ENCODE results near the gene CDC14A.
A peak's percentile ranks its signal among the peaks of the same experiment; 100 is the strongest.
"Not testable (repeated sequence)": the region's sequence is repeated elsewhere in the genome, so short reads cannot be mapped to it uniquely, and the experiment has no call there.

Gene CDC14A

DNA sequence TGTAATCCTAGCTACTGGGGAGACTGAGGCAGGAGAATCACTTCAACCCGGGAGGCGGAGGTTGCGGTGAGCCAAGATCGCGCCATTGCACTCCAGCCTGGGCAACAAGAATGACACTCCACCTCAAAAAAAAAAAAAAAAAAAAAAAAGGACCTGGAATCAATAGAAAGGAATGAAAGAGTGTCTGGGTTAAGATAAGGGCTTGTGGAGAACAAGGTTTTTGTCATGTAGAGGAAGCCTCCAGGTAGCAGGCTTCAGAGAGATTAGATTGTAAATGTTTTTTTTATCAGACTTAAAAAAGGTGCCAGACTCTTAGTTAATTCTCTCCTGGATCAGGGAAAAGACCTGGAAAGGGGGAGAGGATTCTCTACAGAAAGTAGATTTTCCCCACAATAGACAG, 14.4 kb upstream of the CDC14A start:
- not testable (repeated sequence) for DNase-seq

DNA sequence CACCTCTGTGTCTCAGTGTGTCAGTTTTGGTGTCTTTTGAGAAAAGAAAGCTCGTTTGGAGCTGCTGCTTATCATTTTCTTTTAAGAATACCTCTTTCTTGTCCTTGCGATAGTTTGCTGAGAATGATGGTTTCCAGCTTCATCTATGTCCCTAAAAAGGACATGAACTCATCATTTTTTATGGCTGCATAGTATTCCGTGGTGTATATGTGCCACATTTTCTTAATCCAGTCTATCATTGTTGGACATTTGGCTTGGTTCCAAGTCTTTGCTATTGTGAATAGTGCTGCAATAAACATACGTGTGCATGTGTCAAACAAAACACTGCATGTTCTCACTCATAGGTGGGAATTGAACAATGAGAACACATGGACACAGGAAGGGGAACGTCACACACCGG, 12.6 kb upstream of the CDC14A start:
- not testable (repeated sequence) for DNase-seq

DNA sequence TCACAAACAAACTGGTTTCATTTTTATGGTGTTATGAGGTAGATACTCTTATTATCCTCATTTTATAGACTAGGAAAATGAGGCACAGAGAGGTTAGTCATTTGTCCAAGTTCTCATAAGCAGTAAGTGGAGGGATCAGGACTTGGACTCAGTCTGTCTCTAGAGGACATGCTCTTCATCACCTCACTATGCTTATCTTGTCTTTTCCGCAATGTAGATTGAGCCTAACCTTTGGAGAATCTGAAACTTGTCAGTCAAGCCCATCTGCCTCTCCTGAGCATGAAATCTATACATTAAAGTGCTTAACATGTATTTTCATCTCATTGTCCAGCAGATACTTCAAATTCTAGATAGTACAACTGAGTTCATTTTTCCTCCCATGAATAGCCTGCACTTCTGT, 11.8 kb upstream of the CDC14A start:
- DNase-seq: no peak

DNA sequence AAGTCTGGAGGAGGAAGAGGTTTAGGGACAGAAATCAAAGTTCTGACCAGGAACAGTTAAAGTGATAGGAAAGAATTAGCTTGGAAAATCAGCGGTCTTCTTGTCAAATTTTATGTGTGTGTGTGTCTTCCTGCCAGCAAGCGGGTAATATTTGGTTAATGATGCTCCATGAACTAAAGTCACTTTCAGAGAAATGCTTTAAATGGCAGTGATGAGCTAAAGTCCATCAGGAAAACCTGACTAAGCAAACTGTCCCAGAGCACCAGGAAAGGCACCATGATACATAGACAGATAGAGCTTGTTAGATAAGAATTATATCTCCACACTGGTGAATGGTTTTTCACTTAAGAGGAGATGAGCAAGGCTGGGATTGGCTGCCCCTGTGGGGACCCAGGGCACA, 10.0 kb upstream of the CDC14A start:
- no peak for DNase-seq

DNA sequence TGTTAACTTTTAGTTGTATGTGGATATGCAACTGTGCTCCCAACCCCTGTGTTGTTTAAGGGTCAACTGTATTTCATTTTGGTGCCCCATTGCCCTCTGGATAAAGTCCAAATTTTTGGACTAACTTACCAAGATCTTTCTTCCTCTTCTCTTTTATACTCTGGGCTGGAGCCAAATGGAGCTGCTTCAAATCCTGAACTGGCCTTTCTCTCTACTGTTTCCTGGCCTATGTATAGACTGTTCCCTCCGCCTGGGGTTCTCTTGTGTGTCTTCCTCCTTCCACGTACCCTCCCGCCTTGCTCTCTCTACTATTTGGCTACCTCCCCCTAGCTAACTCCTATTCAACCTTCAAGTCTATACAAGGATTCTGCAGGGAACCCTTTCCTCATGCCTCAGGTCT, 8.4 kb upstream of the CDC14A start:
- no peak for DNase-seq

DNA sequence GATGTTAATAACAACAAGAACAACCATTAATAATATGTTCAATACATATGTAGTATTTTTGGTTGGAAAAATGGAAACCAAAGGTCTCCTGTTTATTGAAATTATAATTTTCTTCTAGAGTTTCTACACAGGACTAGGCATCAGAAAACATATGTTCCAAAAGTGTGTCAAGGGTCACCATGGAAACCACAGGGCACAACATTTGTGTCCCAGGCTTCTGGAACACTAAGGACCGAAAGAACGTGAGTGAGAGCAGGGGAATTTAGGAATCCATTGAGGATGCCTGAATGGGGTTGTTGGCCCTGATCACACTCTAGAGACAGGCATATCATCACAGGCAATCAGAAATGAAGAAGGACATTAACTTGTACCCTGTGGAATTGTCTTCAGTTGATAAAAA, 7.5 kb upstream of the CDC14A start:
- no peak for DNase-seq

DNA sequence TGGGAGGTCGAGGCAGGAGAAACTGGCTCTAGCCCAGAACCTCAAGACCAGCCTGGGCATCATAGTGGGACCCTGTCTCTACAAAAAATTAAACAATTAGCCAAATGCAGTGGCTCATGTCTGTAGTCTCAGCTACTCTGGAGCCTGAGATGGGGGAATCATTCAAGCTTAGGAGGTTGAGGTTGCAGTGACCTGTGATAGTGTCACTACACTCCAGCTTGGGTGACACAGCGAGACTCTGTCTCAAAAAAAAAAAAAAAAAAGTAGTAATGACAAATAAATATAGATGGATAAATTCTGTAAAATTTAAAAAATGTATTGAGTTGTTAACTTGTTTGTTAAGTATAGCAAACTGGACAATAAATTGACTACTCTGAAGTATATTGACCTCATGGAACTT, 5.9 kb upstream of the CDC14A start:
- no peak for DNase-seq

DNA sequence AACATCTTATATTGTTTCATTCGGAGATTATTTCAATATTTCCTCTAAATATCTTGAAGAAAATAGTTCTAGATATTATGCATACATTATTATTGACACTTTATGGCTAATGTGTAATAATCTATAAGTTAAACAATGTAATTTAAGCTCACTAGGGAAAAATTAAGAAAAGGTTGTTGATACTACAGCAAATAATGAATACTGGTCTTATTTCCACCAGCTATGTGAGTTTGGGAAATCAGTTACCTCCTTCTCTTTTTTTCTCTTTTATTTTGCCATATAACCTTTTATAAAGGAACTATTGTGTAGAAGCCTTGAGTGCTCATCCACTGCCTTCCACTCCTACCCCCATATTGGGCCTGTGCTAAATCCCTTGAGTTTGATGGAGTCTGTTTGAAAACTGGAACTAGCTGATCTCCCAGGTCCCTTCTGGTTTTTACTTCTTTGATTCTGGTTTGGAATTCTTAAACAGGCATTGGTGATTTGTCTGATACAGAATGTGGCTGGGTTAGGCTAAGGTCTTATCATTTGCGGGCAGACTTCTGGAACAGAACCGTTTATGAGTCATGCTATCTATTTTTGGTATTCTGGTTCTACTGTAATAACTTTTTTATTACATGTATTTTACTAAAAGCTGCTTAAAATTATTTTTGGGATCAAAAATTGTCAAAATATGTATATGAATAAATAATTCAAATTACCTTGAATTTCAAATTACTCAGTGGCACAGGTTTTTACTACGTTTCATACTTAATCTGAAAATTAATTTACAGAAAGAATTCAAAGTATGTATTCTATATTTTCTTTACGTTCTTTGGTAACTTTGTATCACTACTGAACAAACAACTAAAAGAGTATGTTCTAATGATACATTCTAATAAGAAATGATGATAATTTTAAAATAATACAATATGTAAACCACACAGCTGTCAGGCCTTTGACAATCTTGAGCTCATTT, 5.0 kb upstream of the CDC14A start:
- no peak for DNase-seq

DNA sequence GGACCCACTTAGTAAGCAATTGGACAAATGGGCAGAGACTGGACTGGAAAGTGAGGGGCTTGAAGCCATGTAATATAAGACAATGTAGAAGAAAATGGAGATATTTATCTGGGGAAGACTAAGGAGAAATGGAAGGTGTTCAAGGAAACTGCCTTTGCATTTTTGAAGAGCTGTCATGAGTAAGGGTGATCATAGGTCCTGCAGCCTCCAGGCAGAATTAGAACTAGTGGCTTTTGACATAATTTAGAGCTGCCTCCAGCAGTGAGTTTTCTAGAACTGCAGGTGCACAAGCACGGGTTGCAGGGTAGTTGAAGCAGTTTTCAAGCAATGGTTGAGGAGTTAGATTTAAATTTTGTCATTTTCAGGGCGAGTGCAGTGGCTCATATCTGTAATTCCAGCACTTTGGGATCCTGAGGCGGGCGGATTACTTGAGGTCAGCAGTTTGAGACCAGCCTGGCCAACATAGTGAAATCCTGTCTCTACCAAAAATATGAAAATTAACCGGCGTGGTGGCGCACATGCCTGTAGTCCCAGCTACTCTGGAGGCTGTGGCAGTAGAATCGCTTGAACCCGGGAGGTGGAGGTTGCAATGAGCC, 3.7 kb upstream of the CDC14A start:
- no peak for DNase-seq

DNA sequence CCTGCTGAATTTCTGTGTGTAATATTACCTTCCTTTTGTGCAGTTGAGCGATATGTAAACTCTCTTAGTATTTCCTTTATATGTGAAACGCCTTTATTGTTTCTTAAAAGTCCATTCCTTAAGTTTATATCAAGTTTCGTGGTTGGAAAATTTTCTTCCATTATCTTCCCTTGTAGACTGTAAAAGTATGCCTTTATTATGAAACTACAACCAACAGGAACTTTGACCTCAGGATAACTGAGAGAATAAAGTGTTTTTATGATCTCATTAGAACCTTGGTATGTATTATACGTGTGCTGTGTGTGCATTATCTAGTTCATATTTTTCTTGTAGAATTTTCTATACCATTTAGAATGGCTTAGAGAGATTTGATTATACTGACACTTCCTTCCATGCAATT, 3.1 kb upstream of the CDC14A start:
- DNase-seq: no peak

DNA sequence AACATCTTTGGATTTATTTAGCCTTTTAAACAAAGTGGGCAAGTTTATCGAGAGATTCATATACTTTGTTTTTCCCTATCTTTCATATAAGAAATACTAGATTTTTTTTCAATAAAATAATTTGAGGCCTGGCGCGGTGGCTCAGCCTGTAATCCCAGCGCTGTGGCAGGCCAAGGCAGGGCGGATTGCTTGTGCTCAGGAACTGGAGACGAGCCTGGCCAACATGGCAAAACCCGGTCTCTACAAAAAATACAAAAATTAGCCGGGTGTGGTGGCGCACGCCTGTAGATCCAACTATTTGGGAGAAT, 1.6 kb upstream of the CDC14A start:
- DNase-seq: no peak

DNA sequence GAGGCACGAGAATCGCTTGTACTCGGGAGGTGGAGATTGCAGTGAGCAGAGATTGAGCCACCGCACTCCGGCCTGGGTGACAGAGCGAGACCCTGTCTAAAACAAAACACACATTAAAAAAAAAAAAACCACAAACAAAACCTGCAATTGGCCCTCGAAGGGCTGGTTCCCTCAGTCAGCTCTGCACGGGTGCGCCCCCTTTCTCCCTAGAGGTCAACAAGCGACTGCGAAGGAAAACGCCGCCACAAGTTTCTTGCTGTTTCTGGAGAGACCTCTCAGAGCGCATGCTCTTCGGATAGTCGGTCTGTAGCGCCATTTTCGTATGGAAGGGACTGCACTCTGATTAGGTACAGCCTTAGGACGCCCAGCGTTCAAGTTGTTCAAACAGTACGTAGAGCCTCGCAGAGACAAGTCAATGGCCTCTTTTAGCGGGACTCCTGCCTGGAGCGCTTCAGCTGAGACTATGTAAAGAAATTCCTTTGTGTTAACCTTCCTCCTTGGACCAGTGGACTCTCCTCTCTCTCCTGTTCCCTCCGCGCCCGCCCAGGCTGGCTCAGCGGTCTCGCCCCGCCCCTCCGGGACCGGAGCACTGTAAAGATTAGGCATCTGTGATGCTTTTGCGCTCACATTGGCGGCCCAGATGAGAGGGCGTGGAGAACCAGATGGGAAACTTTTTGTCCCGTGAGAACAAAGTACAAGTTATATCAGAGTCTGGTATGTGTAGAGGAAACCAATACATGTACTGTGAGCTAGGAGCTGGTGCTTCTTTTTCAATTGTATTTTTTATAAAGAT, 1.0 kb upstream of the CDC14A start:
- DNase-seq: peak; percentile 89 to 92

DNA sequence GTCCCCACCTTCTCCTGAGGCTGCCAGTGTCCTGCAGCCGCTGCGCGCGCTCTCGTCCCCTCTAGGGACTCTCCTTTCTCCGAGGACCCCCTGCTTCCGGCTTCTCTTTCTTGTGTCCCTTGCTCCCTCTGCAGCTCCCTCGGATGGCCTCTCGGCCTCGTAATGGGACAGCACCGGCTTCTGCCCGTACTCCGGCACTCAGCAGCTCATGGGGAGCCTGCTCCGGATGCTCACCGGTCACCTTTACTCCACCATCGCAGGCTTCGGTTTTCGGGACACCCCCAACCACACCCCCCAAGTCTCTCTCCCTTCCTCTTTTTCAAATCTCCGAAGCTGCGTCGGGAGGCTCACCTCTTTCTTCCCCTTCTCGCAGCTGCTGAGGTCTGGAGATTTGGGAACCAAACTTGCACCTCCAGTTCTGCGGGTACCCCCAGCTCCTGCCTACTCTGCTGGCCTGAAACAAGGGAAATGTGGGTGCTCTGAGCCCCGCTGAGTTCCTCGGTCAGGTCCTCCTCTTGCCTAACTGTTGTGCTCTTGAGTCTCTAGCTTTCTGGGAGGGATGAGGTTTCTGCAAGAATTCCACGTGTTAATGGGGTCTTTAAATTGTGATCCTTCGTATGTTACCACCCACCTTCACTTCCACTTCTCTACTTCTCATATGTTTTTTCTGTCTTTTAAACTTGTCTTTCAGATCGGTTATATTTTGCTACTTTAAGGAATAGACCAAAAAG, 930 bp downstream of the CDC14A start:
- DNase-seq: peak; percentile 47 to 52

DNA sequence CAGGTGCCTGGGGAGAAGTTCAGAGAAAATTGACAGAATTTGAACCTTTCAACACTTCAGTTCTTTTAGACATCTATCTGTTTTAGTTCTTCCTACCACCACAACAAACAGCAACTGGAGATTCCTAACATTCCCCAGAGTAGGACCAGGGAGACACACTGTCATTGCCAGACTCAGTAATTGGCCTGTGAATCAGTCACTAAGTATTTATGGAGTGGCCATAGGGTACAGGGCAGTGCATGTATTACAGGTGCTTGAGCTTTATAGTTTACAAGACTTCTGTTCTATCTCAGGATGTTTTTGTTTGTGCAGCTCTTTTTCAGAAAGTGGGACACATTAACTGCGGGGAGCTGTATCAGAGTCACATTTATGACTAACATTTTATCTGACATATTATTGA, 1.7 kb downstream of the CDC14A start:
- no peak for DNase-seq

DNA sequence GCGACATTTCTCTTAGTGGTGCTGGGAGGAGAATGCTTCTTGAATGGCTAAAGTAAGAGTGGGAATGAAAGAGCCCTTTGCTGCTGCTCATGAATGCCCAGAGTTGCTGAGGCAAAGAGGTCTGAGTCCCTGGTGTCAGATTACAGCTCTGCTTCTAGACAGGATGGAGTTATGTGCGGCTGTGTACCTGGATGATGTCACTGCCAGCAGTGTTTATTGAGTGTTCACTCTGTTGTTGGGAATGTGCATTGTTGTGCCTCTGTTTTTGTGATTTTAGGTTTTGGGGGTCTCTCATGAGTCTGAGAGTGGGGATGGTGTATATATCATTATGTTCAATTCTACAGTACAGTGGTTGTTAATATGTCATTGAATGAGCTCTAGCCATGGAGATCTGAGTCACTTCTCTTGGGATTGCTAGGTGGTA, 2.7 kb downstream of the CDC14A start:
- no peak for DNase-seq

DNA sequence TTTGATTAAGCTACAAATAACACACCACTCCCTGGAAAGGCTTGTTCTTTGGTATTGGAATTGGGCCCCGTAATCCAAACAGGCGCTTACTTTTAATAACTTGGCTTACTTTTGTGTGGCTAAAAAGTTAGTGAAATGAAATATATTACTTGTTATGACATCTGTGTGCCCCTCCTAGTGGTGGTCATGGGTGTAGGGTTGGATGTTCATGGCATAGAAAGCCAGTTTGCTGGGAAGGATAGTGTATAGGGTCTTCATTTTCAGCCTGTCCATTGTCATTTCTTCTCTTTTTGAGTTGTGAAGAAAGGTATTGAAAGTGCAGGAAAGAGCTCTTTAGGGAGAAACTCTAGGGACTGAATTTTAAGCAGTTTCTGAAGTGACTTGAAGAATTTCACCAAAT, 5.9 kb downstream of the CDC14A start:
- DNase-seq: no peak

DNA sequence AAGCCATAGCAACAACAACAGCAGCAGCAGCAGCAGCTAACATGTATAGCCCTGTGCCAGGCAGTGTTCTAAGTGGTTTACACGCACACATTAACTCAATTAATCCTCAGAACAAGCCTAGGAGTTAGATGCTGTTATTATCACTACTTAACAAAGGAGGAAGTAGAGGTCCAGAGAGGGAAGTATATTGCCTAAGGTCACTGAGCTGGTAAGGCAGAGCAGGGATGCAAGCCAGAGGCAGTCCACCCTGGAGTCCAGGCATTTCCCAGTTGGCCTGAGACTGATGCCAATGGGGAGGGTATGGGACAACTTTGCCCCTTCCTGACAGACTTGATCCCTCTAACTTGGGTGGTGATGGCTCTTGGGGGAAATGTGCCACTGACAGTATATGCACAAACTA, 6.8 kb downstream of the CDC14A start:
- DNase-seq: no peak

DNA sequence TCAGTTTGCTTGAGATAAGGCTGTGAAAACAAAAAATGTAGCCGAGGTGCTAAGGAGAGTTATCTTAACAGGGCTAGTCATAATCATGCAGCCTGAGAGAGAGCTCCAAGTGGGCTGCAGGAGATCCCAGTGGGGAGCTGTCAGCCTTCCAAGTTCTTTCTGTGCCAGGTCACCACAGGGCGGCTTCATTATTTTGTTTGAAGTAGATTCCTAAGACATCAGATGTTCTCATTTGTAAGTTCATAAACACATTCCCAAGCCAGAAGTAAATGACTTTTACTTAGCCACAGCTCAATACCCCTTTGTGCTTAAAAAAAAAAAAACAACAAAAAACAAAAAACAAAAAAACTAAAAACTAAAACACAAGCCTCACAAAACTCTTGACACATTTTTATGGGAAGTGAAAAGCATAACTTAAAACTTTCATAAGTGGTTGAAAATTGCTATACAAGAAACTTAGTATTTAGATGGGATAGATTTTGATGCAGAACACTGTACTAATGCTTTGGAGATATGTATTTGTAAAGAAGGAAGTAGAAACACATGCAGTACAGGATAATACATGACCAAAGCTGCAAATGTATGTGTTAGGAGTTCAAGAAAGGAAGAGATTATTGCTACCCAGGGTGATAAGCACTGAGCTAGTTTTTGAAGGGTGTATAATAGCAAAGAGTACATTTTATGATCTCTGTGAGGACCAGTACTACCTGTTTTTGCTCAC, 8.6 kb downstream of the CDC14A start:
- no peak for DNase-seq

DNA sequence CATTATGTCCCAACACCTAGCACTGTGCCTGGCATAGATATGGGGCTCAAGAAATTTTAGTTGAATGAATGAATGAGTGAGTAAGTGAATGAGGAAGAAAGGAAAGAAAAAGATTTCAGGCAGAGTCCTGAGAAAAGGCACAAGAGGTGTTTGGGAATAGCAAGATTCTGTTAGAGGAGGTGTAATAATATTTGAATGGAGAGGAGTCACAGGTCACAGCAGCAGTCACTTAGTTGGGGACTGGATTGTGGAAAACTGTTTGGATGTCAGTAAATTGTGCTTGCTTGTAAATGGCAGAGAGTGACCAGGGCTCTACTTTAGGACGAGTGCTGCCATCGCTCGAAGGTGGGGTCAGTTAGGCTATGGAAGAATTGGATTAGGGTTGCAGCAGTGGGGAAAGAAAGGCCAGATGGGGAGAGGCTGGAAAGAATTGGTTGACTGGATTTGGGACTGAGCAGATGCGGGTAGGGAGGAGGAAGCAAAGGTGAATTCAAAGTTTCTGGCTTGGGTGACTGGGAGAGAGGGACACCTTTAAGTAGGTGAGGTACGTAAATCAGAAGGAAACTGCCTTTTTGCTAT, 9.3 kb downstream of the CDC14A start:
- no peak for DNase-seq

DNA sequence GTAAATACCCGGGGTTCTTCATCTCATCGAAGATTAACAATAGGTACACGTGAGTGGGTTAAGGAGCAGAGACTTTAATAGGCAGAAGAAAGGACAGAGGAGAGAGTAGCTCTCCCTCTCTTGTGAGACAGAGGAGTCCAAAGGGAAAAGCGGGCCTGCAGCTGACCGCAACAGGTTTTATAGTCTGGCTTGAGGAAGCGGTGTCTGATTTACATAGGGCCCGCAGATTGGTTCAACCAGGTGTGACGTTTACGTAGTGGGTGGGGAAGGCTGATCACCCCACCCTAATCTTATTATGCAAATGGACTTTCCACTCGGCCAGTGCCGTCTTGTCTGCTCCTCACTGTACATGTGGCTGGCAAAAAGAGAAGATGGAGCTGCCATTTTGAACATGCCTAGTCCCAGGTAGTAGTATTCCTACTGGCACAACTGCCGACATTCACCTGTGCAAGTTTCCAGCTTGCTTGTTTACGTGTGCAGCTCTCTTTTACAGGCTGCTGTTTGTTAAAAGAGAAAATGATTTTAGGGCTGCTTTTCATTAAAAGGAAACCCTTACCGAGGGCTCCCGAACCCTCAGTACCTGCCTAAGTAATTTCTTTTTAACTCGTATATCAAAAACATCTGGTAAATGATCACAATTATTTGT, 10.6 kb downstream of the CDC14A start:
- no peak for DNase-seq

DNA sequence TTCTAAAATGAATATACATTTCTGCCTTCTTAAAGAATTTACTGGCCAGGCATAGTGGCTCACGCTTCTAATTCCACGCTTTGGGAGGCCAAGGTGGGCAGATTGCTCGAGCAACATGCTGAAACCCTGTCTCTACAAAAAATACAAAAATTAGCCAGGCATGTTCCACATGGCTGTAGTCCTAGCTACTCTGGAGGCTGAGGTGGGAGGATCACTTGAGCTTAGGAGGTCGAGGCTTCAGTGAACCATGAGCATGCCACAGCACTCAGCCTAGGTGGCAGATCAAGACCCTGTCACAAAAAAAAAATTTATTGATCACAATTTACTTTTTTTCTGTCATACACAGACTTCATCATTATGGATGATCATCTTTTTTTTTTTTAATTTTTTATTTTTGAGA, 11.5 kb downstream of the CDC14A start:
- DNase-seq: no peak

DNA sequence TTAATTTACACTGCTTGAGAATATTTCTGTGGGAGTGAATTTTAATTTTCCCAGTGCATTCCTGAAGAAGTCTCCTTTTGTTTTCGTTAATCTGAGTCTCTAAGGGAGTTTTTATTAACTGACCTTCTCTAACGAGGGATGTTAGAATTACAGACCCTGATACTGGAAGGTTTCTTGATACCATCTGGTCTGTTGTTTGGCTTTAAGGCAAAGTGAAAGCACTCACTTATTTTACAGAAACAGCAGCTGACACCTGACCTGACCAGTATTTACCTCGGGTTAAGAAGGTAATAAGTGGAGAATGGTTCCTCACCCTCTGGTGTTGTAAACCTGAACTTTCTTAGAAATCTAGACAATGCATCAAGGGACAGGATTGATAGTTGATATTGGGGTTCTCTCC, 12.4 kb downstream of the CDC14A start:
- DNase-seq: no peak
